Activated CD4-positive, CD25-positive, alpha-beta regulatory T cell (primary cell): ENCODE data around the gene DGKG.

ENCODE experiments used
- DNase-seq, 4 experiments: peaks; one replicate each; lab custom pipeline; 2025; lab: John Stamatoyannopoulos, UW

DGKG gene

GRCh38 chr3:186318135-186318534 lies 43.9 kb downstream of the DGKG start:
- no peak for DNase-seq

GRCh38 chr3:186317478-186317877 lies 44.6 kb downstream of the DGKG start:
- no peak for DNase-seq

- no peak for DNase-seq
Measured at GRCh38 chr3:186316666-186317260, 45.3 kb downstream of the DGKG start.

- no peak for DNase-seq
Measured at GRCh38 chr3:186315581-186316354, 46.3 kb downstream of the DGKG start.

GRCh38 chr3:186314896-186315295 lies 47.1 kb downstream of the DGKG start:
- DNase-seq, result no peak

- no peak for DNase-seq
Measured at GRCh38 chr3:186311441-186311840, 50.6 kb downstream of the DGKG start.

GRCh38 chr3:186308549-186308948 lies 53.5 kb downstream of the DGKG start:
- no peak for DNase-seq

GRCh38 chr3:186307594-186308221 lies 54.3 kb downstream of the DGKG start:
- DNase-seq, result no peak

GRCh38 chr3:186305286-186305685 lies 56.7 kb downstream of the DGKG start:
- no peak for DNase-seq

GRCh38 chr3:186303965-186304364 lies 58.1 kb downstream of the DGKG start:
- DNase-seq, result no peak

- DNase-seq, result no peak
Measured at GRCh38 chr3:186299327-186299726, 62.7 kb downstream of the DGKG start.

GRCh38 chr3:186298876-186299275 lies 63.2 kb downstream of the DGKG start:
- no peak for DNase-seq

- DNase-seq, result no peak
Measured at GRCh38 chr3:186290796-186291195, 71.2 kb downstream of the DGKG start.

GRCh38 chr3:186287711-186288110 lies 74.3 kb downstream of the DGKG start:
- DNase-seq, result no peak

- no peak for DNase-seq
Measured at GRCh38 chr3:186286114-186286513, 75.9 kb downstream of the DGKG start.

- DNase-seq, result no peak
Measured at GRCh38 chr3:186284661-186285060, 77.4 kb downstream of the DGKG start.

GRCh38 chr3:186284349-186284652 lies 77.7 kb downstream of the DGKG start:
- DNase-seq, result no peak

- no peak for DNase-seq
Measured at GRCh38 chr3:186283651-186284348, 78.2 kb downstream of the DGKG start.

GRCh38 chr3:186283096-186283495 lies 78.9 kb downstream of the DGKG start:
- no peak for DNase-seq

- DNase-seq, result no peak
Measured at GRCh38 chr3:186281176-186281575, 80.9 kb downstream of the DGKG start.

GRCh38 chr3:186280737-186281136 lies 81.3 kb downstream of the DGKG start:
- no peak for DNase-seq

GRCh38 chr3:186277268-186277909 lies 84.6 kb downstream of the DGKG start:
- DNase-seq, result no peak
